ENCODE results near the gene CUBN. TPM values are rescaled to one million over a fixed set of nuclear protein-coding genes. Genes with fewer than 3 reads are reported as not detected.

The CUBN gene
- total RNA-seq, 1 experiment from 2014 or later = 0.46 TPM

DNA sequence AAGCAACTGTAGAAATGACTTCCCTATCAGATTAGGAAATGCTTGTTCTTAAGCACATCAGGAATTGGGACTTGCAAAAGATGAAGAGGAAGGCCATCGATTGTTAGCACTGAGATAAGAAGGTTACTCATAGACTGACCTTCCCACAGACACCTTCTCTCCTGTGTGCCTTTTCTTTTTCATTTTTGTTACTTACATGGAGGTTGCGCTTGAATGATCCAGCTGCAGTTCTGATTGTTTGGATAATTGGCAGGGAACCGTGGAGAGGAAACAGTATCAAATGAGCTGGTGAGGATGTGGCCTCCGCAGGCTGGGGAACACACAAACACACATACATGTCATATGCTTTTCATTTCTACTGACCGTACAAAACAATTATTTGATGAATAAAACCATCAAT, 177.5 kb downstream of the CUBN start (continued):
- TF ChIP-seq, protein P1, sequence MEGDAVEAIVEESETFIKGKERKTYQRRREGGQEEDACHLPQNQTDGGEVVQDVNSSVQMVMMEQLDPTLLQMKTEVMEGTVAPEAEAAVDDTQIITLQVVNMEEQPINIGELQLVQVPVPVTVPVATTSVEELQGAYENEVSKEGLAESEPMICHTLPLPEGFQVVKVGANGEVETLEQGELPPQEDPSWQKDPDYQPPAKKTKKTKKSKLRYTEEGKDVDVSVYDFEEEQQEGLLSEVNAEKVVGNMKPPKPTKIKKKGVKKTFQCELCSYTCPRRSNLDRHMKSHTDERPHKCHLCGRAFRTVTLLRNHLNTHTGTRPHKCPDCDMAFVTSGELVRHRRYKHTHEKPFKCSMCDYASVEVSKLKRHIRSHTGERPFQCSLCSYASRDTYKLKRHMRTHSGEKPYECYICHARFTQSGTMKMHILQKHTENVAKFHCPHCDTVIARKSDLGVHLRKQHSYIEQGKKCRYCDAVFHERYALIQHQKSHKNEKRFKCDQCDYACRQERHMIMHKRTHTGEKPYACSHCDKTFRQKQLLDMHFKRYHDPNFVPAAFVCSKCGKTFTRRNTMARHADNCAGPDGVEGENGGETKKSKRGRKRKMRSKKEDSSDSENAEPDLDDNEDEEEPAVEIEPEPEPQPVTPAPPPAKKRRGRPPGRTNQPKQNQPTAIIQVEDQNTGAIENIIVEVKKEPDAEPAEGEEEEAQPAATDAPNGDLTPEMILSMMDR (IDR thresholded peaks at IDR 0.05) = no peak
- TF ChIP-seq PRRX2 (CRISPR knock-in tag; IDR thresholded peaks at IDR 0.05) = no peak
- TF ChIP-seq, protein P2, sequence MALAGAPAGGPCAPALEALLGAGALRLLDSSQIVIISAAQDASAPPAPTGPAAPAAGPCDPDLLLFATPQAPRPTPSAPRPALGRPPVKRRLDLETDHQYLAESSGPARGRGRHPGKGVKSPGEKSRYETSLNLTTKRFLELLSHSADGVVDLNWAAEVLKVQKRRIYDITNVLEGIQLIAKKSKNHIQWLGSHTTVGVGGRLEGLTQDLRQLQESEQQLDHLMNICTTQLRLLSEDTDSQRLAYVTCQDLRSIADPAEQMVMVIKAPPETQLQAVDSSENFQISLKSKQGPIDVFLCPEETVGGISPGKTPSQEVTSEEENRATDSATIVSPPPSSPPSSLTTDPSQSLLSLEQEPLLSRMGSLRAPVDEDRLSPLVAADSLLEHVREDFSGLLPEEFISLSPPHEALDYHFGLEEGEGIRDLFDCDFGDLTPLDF (CRISPR knock-in tag; IDR thresholded peaks at IDR 0.05) = no peak
- TF ChIP-seq, protein P3, sequence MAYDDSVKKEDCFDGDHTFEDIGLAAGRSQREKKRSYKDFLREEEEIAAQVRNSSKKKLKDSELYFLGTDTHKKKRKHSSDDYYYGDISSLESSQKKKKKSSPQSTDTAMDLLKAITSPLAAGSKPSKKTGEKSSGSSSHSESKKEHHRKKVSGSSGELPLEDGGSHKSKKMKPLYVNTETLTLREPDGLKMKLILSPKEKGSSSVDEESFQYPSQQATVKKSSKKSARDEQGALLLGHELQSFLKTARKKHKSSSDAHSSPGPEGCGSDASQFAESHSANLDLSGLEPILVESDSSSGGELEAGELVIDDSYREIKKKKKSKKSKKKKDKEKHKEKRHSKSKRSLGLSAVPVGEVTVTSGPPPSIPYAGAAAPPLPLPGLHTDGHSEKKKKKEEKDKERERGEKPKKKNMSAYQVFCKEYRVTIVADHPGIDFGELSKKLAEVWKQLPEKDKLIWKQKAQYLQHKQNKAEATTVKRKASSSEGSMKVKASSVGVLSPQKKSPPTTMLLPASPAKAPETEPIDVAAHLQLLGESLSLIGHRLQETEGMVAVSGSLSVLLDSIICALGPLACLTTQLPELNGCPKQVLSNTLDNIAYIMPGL (CRISPR knock-in tag; IDR thresholded peaks at IDR 0.05) = no peak

DNA sequence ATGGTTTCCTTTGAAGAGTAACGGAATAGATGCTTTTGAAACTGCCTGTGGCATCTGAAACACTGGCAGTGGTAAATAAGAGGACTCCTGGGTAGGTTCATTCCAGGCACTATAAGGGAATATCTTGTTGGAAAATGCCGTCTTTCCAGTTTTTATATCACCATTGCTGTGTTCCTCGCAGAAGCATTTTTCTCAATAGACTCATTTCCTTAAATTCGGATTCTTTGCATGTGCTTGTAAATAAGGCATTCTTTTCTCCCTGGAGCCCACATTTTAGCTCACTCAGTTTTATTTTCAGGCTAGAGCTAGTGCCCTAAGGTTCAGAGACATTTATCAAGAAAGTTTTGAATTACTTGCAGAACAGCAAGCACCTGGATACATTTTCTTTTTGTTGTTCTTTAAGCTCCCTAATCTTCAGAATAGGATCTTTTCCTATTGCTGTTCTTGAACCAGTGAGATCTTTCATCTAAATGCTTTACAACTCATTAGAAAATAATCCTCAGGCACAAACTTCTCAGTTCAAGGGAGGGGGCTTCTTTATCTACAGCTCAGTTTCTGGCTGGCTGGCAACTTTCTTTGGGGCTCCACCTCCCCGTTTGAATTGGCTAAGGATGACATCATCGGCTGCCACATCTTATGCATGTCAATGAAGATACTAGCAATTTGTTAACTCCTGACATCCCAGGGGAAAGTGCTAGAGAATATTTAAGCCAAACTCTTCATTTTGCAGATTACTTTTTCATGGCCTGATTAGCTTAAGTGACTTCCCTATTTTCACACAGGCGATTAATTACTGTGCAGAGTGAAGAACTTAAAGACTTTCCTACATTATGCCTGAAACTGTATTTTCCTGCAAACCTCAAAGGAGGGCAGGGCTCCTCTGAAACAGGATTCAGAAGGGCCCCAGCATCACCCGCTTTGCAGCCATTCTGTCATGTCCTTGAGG, 178.7 kb downstream of the CUBN start:
- ChIA-PET CTCF (interaction anchor here (1.0 to 1.2 kb wide), 2 partner anchors 17 to 36 kb away, joined by 3 to 4 read pairs; no protein-coding TSS in a partner anchor), POLR2A (interaction anchor here (1.0 kb wide), 1 partner anchor 72 kb away, joined by 3 read pairs; no protein-coding TSS in a partner anchor)
- peak; percentile 96 for ATAC-seq
- Mint-ChIP-seq H3K27ac (peak overlapping the region; percentile 89), H3K36me3 (no peaks in the 10 kb centered on the region), H3K27me3 (ENCODE audit: low read depth) (no peaks in the 10 kb centered on the region), H3K9me3 (no peaks in the 10 kb centered on the region), H3K4me1 (peaks cover 40% of the 10 kb centered on the region), H3K4me3 (peak overlapping the region; percentile 27; the same call in 1 of the 2 replicates)
- TF ChIP-seq, protein P4, sequence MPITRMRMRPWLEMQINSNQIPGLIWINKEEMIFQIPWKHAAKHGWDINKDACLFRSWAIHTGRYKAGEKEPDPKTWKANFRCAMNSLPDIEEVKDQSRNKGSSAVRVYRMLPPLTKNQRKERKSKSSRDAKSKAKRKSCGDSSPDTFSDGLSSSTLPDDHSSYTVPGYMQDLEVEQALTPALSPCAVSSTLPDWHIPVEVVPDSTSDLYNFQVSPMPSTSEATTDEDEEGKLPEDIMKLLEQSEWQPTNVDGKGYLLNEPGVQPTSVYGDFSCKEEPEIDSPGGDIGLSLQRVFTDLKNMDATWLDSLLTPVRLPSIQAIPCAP (CRISPR knock-in tag; IDR thresholded peaks at IDR 0.05) = no peak
- TF ChIP-seq IRF2 (CRISPR knock-in tag; IDR thresholded peaks at IDR 0.05; ENCODE audit: borderline replicate concordance, low read depth) (no peak), ZNF671 (CRISPR knock-in tag; IDR thresholded peaks at IDR 0.05) (no peak), CREB1 (CRISPR knock-in tag; IDR thresholded peaks at IDR 0.05) (no peak), ZNF317 (CRISPR knock-in tag; IDR thresholded peaks at IDR 0.05; ENCODE audit: borderline replicate concordance, low read depth) (no peak), FOXP1 (CRISPR knock-in tag; IDR thresholded peaks at IDR 0.05; ENCODE audit: borderline replicate concordance) (no peak), MYBL2 (CRISPR knock-in tag; IDR thresholded peaks at IDR 0.05) (no peak), NFATC4 (CRISPR knock-in tag; IDR thresholded peaks at IDR 0.05) (no peak), TCF7 (CRISPR knock-in tag; IDR thresholded peaks at IDR 0.05; ENCODE audit: low read depth) (no peak)
- TF ChIP-seq, protein P5, sequence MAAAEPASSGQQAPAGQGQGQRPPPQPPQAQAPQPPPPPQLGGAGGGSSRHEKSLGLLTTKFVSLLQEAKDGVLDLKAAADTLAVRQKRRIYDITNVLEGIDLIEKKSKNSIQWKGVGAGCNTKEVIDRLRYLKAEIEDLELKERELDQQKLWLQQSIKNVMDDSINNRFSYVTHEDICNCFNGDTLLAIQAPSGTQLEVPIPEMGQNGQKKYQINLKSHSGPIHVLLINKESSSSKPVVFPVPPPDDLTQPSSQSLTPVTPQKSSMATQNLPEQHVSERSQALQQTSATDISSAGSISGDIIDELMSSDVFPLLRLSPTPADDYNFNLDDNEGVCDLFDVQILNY (CRISPR knock-in tag; IDR thresholded peaks at IDR 0.05) = no peak
- TF ChIP-seq, protein P6, sequence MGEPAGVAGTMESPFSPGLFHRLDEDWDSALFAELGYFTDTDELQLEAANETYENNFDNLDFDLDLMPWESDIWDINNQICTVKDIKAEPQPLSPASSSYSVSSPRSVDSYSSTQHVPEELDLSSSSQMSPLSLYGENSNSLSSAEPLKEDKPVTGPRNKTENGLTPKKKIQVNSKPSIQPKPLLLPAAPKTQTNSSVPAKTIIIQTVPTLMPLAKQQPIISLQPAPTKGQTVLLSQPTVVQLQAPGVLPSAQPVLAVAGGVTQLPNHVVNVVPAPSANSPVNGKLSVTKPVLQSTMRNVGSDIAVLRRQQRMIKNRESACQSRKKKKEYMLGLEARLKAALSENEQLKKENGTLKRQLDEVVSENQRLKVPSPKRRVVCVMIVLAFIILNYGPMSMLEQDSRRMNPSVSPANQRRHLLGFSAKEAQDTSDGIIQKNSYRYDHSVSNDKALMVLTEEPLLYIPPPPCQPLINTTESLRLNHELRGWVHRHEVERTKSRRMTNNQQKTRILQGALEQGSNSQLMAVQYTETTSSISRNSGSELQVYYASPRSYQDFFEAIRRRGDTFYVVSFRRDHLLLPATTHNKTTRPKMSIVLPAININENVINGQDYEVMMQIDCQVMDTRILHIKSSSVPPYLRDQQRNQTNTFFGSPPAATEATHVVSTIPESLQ (CRISPR knock-in tag; IDR thresholded peaks at IDR 0.05) = no peak
- peak; percentile 55 for DNase-seq (ENCODE audit: low spot score)

Measured in WTC11 (cell line).